Neutrophil (primary cell): ENCODE results near the gene ECM2.

Experiments used
- H3K27ac ChIP-seq: fragments of 200-600 bp; sonication (generic); 2 replicates; pipeline ENCODE4 v1.5.1; 2016; ENCODE audit warnings: mild to moderate bottlenecking, moderate library complexity
- H3K27me3 ChIP-seq: fragments of 200-600 bp; sonication (generic); 2 replicates; pipeline ENCODE4 v1.6.0; 2016; ENCODE audit warnings: mild to moderate bottlenecking
- H3K36me3 ChIP-seq: fragments of 200-600 bp; sonication (generic); 2 replicates; pipeline ENCODE4 v1.5.1; 2017
- H3K4me1 ChIP-seq, 2 experiments: fragments of 200-600 bp in 1 of 2; sonication (generic) in 1 of 2; 1 replicate in 1 of 2; 2 replicates in 1 of 2; pipeline versions ENCODE4 v1.5.1 to v1.6.1; 2013 to 2016; ENCODE audit warnings: low read depth in 1 of 2, low read length in 1 of 2, mild to moderate bottlenecking in 1 of 2, moderate library complexity in 1 of 2; ENCODE audit not compliant: control insufficient read depth in 1 of 2, insufficient read depth in 1 of 2
- H3K4me3 ChIP-seq, 2 experiments: fragments of 200-600 bp in 1 of 2; sonication (generic) in 1 of 2; 1 replicate in 1 of 2; 2 replicates in 1 of 2; pipeline ENCODE4 v1.5.1; 2013 to 2016; ENCODE audit warnings: low read depth in 1 of 2, low read length in 1 of 2, mild to moderate bottlenecking in 1 of 2, moderate library complexity in 1 of 2
- H3K9me3 ChIP-seq: fragments of 200-600 bp; sonication (generic); 2 replicates; pipeline ENCODE4 v1.5.1; 2016
- TF ChIP-seq, protein P1 (sequence below): fragments of 200-600 bp; sonication (generic); IDR thresholded peaks from 2 replicates; pipeline ENCODE4 v1.5.1; 2016; ENCODE audit warnings: antibody characterized with exemption

Gene ECM2

DNA sequence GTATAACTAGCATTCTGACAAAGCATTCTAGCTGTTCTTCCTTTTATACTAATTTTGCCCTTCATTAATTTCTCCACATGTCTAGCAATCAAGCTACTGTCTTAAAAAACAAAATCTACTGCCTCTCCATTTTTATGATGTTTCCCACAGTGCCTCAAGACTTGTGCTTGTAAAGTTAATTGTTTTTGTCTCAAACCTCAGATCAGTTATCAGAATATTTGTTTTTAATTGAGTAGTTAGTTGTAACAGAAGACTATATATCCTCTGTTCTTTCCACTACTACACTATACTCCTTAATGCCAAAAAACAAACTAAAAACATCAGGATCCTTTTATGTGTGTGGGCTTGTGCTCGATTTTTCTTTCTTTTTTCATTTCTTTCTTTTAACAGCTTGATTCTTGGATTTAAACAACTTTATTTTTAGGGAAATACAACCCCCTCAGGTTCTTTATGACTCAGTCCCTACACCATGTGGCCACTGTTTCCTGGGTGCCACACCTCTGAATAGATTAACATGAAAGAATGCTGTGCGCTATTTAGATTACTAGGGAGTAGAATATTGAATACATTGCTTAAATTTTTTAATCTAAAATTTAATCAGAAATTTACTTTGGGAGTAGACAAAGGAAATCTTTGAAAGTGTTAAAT is 54.7 kb downstream of the ECM2 start:
- Histone ChIP-seq H3K36me3 (no peaks in the 10 kb centered on the region), H3K4me1 (no peaks in the 10 kb centered on the region), H3K27me3 (no peaks in the 10 kb centered on the region), H3K9me3 (no peaks in the 10 kb centered on the region), H3K27ac (no peak overlapping the region), H3K4me3 (no peak overlapping the region)
- TF ChIP-seq, protein P1, sequence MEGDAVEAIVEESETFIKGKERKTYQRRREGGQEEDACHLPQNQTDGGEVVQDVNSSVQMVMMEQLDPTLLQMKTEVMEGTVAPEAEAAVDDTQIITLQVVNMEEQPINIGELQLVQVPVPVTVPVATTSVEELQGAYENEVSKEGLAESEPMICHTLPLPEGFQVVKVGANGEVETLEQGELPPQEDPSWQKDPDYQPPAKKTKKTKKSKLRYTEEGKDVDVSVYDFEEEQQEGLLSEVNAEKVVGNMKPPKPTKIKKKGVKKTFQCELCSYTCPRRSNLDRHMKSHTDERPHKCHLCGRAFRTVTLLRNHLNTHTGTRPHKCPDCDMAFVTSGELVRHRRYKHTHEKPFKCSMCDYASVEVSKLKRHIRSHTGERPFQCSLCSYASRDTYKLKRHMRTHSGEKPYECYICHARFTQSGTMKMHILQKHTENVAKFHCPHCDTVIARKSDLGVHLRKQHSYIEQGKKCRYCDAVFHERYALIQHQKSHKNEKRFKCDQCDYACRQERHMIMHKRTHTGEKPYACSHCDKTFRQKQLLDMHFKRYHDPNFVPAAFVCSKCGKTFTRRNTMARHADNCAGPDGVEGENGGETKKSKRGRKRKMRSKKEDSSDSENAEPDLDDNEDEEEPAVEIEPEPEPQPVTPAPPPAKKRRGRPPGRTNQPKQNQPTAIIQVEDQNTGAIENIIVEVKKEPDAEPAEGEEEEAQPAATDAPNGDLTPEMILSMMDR = no peak

- Histone ChIP-seq H3K9me3 (no peaks in the 10 kb centered on the region), H3K4me3 (no peak overlapping the region), H3K27me3 (no peaks in the 10 kb centered on the region), H3K27ac (no peak overlapping the region), H3K4me1 (no peaks in the 10 kb centered on the region), H3K36me3 (no peaks in the 10 kb centered on the region)
- TF ChIP-seq, protein P1 = no peak
Observed at GRCh38 chr9:92480291-92480771, 55.5 kb downstream of the ECM2 start.

DNA sequence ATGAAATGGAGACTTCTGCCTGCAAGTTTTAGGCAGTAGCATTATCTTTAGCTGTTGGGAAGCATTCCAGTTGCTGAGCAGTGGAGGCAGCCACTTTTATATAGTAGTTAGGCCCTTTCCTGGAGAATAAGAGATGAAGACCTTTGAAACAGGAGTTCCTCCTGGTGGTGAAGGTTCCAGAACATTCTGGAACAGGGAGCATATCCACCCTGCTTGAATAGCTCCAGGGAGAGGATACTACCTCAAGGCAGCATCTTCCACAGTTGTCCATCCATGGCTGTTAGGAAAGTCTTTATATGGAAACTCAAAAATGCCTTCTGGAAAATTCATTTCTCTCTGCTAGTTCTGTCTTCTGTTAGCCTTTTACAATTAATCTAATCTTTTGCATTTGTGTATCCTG is 56.4 kb downstream of the ECM2 start:
- TF ChIP-seq, protein P1 = no peak
- Histone ChIP-seq H3K27me3 (no peaks in the 10 kb centered on the region), H3K4me1 (no peaks in the 10 kb centered on the region), H3K27ac (no peak overlapping the region), H3K9me3 (no peaks in the 10 kb centered on the region), H3K4me3 (no peak overlapping the region), H3K36me3 (no peaks in the 10 kb centered on the region)

- Histone ChIP-seq H3K4me3 (no peak overlapping the region), H3K27ac (no peak overlapping the region), H3K36me3 (no peaks in the 10 kb centered on the region), H3K27me3 (no peaks in the 10 kb centered on the region), H3K9me3 (no peaks in the 10 kb centered on the region), H3K4me1 (no peaks in the 10 kb centered on the region)
- TF ChIP-seq, protein P1 = no peak
Observed at GRCh38 chr9:92478783-92479182, 57.0 kb downstream of the ECM2 start.

- Histone ChIP-seq H3K27ac (no peak overlapping the region), H3K4me3 (no peak overlapping the region), H3K9me3 (no peaks in the 10 kb centered on the region), H3K4me1 (no peaks in the 10 kb centered on the region), H3K27me3 (no peaks in the 10 kb centered on the region), H3K36me3 (no peaks in the 10 kb centered on the region)
- TF ChIP-seq, protein P1 = no peak
Observed at GRCh38 chr9:92476962-92477361, 58.8 kb downstream of the ECM2 start.
